Effector CD8-positive, alpha-beta T cell (primary cell): Measurements from ENCODE around the gene PRKCB.

Experiments used
- DNase-seq: peaks from one replicate; lab custom pipeline; 2025; lab: John Stamatoyannopoulos, UW
- total RNA-seq, 4 experiments: gene quantifications; one replicate each; lab custom pipeline; 2026; lab: John Stamatoyannopoulos, UW

PRKCB gene
- 180 to 272 (median 226) reads per million in 4 experiments for total RNA-seq

DNA sequence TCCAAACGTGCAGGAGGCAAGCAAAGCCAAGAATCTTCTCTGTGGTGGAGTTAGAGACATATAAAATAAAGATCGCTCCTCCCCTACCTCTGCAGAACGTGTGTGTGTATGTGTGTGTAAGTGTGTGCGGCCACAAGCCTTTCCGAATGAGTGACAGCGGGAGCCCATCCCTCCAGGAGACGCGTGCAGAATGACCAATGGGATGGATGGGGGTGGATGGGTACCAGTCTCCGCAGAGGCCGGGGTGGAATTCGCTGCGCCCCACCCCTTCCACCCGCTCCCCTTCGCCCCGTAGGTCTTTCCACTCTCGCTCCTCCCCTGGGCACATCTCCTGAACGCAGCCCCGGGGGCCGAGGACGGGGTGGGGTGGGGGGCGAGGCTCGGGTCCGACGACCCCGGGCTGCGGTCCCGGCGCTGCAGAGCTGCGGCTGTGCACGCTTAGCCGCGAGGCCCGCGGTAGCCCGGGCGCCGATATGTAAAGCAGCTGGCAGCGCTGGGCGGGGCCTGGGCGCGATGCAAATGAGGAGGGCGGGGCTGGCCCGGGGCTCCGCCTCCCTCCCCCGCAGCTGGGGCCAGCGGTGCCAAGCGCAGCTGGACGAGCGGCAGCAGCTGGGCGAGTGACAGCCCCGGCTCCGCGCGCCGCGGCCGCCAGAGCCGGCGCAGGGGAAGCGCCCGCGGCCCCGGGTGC, at the start of gene PRKCB:
Gene PRKCB, plus strand, starts transcription at position 594 of the 688 bp plus-strand sequence.
- DNase-seq = peak; percentile 83

DNA sequence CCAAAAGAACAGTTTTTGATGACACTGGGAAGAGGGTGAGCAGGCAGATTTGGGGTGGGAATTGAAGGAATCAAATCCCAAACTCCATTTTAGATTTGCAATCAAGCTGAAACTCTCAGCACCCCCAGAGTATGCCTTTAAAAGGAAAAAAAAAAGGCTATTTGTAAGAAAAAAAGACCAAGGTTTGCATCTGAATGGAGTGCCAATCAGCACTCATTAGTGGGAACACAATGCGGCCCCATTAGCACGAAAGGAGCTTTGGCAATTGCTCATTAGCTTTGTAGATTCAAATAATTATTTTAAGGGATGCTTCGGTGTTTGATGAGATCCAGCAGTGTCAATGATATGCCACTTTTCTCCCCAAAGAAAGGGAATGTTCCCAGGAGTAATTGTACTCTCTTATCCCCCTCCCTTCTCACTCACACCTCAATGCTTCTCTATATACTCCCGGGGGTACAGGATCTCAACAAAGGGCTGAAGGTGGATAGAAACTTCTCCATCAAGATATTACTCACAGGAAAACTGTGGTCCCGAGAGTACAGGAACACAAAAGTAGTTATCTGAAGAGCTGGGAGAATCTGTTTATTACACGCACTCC, 48.7 kb upstream of the PRKCB start:
- no peak for DNase-seq

- no peak for DNase-seq
Observed at GRCh38 chr16:23788685-23789084, 47.1 kb upstream of the PRKCB start.

DNA sequence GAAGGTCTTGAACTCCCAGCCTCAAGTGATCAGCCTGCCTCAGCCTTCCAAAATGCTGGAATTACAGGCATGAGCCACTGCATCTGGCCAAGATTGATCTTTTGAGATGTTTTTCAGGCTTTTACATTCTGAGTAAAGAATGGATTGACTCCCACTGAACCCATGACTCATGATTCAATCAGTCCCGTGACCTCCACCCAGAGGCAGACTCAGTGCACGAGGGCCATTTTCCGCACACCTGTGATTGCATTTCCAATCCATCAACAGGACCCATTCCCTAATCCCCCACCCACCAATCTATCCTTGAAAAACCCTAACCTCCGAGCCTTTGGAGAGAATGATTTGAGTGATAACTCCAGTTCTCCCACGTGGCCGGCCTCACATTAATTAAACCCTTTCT, 40.4 kb upstream of the PRKCB start:
- DNase-seq = no peak

GRCh38 chr16:23796941-23797340, 38.8 kb upstream of the PRKCB start:
- no peak for DNase-seq

DNA sequence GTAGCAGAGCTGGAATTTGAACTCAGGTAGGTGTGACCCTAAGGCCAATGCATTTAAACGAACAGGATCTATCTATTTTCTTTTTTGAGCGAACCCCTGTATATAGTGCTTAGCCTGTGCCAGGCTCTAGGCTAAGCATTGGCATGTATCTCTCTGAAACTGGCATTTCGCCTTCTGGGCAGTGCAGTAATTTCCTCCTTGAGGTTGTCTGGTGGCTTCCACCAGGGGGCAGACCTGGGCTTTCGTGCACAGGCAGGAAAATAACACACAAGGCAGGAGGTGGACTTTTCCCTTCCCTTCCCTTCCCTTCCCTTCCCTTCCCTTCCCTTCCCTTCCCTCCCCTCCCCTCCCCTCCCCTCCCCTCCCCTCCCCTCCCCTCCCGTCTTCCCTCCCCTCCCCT, 34.4 kb upstream of the PRKCB start:
- DNase-seq = peak; percentile 66

DNA sequence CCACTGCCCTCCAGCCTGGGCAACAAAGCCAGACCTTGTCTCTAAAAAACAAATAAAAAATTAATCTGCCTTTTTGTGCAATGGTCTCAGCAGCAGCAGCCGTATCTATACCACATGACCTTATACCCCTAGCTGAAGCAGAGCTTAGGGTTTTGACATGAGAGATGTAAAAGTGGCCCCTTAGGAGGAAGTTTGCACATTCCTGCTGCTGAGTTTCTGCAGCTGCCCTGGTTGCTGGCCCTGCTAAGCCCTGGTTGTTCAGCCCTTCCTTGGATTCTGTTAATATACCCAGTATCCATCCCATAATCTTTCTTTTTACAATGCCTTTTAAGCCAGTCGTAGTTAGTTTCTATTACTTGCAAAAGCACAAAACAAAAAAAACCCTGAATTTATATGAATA, 33.0 kb upstream of the PRKCB start:
- DNase-seq = no peak

DNA sequence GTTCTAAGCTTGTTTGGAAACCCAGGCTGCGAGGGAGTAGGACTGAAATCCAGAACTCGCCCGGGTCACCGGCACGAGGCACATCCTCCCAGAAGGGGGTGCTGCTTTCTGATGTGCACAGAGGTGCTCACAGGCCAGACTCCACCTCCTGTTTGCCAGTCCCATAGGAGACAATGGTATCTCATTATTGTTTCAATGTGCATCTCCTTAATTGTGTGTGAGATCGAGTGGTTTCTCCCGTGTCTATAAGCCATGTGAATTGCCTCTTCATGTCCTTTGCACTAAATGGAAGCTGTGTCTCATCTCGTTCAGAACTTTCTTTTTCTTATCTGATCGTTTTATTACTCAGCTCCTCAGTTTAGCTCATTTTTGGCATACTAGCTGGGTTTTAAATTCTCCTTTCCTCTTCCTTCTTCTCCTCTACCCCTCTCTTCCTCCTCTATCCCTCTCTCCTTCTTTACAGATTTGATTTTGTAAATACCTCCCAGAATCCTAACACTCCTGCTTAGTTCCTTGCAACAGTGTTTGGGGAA, 32.1 kb upstream of the PRKCB start:
- DNase-seq = peak; percentile 30

GRCh38 chr16:23807028-23807427, 28.8 kb upstream of the PRKCB start:
- DNase-seq = no peak

- no peak for DNase-seq
Observed at GRCh38 chr16:23821467-23821866, 14.3 kb upstream of the PRKCB start.

DNA sequence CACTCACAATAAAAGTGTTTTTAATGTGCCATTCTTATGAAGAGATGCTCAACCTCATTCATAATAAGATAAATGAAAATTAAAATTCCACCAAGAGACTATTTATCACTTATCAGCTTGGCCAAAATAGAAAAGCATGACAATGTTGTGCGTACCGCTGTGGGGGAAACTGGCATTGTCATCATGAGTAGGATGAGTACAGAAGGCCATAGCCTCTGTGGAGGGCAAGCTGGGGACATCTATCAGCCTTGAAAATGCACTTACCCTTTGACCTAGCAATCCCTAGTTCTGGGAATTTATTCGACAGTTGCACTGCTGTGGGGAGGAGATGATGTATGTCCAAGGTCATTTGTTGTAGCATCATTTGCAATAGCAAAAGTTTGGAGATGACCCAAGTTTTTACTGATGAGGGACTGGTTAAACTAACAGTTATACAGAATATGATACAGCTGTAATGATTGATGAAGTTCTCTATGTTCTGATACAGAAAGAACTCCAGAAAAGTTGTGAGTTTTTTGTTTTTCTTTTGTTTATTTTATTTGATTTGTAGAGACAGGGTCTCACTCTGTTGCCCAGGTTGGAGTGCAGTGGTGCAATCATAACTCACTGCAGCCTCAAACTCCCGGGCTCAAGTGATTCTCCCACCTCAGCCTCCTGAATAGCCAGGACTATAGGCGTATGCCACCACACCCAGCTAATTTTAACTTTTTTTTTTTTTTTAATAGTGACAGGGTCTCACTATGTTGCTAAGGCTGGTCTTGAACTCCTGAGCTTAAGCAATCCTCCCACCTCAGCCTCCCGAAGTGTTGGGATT, 13.7 kb upstream of the PRKCB start:
- no peak for DNase-seq

- DNase-seq = no peak
Observed at GRCh38 chr16:23823475-23824384, 12.1 kb upstream of the PRKCB start.

GRCh38 chr16:23824909-23825308, 10.9 kb upstream of the PRKCB start:
- DNase-seq = no peak

DNA sequence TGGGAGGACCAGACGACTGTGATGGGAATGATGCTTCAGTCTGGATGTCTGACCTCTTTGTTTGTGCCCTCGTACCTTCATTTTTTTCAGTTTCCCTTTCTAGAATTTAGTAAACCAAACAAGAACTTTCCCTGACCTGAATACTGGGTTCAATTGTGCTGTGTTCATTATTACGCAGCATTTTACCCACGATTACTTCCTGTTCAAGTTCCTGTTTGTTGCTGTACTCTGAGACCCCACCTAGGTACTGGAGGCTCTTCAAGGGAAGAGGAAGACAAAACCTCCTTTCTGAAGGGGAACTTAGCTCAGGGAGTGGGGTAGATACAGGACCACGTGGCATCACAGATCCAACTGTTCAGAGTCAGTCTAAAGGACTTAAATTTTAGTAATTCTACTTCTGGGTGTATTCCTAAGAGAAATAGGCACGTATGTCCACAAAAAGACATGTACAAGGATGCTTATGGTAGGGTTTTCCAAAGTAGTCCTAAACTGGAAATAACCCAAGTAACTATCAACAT, 9.2 kb upstream of the PRKCB start:
- DNase-seq = no peak

GRCh38 chr16:23827057-23827456, 8.7 kb upstream of the PRKCB start:
- no peak for DNase-seq

GRCh38 chr16:23829454-23829853, 6.3 kb upstream of the PRKCB start:
- DNase-seq = no peak

- DNase-seq = no peak
Observed at GRCh38 chr16:23830276-23830675, 5.5 kb upstream of the PRKCB start.

GRCh38 chr16:23832882-23833281, 2.9 kb upstream of the PRKCB start:
- DNase-seq = no peak

DNA sequence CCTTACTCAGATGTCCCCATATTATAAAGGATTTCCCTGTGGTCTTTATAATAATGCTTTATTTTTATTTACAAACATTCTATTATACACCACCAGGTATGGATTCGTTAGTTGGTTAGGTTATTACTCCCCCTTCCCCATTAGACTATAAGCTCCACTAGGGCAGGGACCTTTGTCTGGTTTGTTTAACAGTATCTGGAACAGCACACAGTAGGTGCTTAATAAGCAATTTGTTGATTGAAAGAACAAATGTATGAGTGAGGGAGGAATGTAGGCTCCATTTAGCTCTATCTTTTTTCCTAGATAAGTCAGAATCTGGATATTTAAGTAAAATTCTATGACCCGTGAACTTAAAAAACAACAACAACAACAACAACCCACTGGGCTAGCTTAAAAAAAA, 2.3 kb upstream of the PRKCB start:
- no peak for DNase-seq

- DNase-seq = no peak
Observed at GRCh38 chr16:23833960-23834685, 1.7 kb upstream of the PRKCB start.

GRCh38 chr16:23836078-23836403, 258 bp downstream of the PRKCB start:
- no peak for DNase-seq
